ENCODE data around the gene TBC1D22A. TPM values are rescaled to one million over a fixed set of nuclear protein-coding genes. Genes with fewer than 3 reads are reported as not detected.

TBC1D22A gene
- total RNA-seq, 1 donor from 2014 or later: 6.8 TPM

DNA sequence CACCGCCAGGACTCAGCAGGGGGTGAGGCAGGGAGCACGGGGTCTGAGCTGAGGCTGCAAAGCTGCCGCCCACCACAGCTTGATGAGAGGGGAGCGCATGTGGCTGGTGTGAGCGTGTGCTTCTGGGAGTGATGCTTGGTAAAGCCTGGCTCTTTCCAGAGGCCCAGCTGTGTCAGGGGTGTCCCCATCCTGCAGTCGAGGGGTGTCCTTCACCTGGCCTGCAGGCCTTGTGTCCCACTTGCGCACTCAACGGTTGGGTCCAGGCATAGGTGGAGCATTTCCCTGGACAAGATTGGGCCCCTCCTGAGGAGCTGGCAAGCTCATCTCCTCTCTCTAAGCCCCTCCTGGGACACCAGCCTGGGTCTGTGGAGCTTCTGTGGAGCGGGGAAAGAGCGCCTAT is 273.9 kb downstream of the TBC1D22A start:
- Histone ChIP-seq H3K9me3 (ENCODE audit: control insufficient read depth in 3 of 3, low read length in 3 of 3) (no peaks in the 10 kb centered on the region), H3K4me3 (ENCODE audit: low read length in 3 of 3) (no peak overlapping the region), H3K36me3 (ENCODE audit: control insufficient read depth in 3 of 3, insufficient read depth in 3 of 3, low read length in 3 of 3) (peaks cover 0 to 3% (median 3%) of the 10 kb centered on the region in 3 donors), H3K4me1 (ENCODE audit: control insufficient read depth in 3 of 3, insufficient read depth in 3 of 3, low read length in 3 of 3) (no peaks in the 10 kb centered on the region), H3K27ac (ENCODE audit: low read depth, low read length) (no peak overlapping the region), H3K27me3 (ENCODE audit: control insufficient read depth in 3 of 3, insufficient read depth in 3 of 3, low read length in 3 of 3) (no peaks in the 10 kb centered on the region), H3K9ac (ENCODE audit: low read depth in 1 of 3, low read length in 3 of 3) (no peak overlapping the region)

- Histone ChIP-seq H3K9me3 (ENCODE audit: control insufficient read depth in 3 of 3, low read length in 3 of 3) (no peaks in the 10 kb centered on the region), H3K36me3 (ENCODE audit: control insufficient read depth in 3 of 3, insufficient read depth in 3 of 3, low read length in 3 of 3) (peaks cover 0 to 3% (median 3%) of the 10 kb centered on the region in 3 donors), H3K27ac (ENCODE audit: low read depth, low read length) (no peak overlapping the region), H3K27me3 (ENCODE audit: control insufficient read depth in 3 of 3, insufficient read depth in 3 of 3, low read length in 3 of 3) (no peaks in the 10 kb centered on the region), H3K4me1 (ENCODE audit: control insufficient read depth in 3 of 3, insufficient read depth in 3 of 3, low read length in 3 of 3) (no peaks in the 10 kb centered on the region), H3K4me3 (ENCODE audit: low read length in 3 of 3) (no peak overlapping the region), H3K9ac (ENCODE audit: low read depth in 1 of 3, low read length in 3 of 3) (no peak overlapping the region)
Measured at GRCh38 chr22:47036936-47037485, 274.6 kb downstream of the TBC1D22A start.

GRCh38 chr22:47038206-47038835 is 275.9 kb downstream of the TBC1D22A start:
- peaks cover 0 to 3% (median 3%) of the 10 kb centered on the region in 3 donors for H3K36me3 ChIP-seq (ENCODE audit: control insufficient read depth in 3 of 3, insufficient read depth in 3 of 3, low read length in 3 of 3)
- H3K27ac ChIP-seq (ENCODE audit: low read depth, low read length): no peak overlapping the region
- H3K4me3 ChIP-seq (ENCODE audit: low read length in 3 of 3): no peak overlapping the region
- H3K27me3 ChIP-seq (ENCODE audit: control insufficient read depth in 3 of 3, insufficient read depth in 3 of 3, low read length in 3 of 3): no peaks in the 10 kb centered on the region
- H3K4me1 ChIP-seq (ENCODE audit: control insufficient read depth in 3 of 3, insufficient read depth in 3 of 3, low read length in 3 of 3): no peaks in the 10 kb centered on the region
- no peaks in the 10 kb centered on the region for H3K9me3 ChIP-seq (ENCODE audit: control insufficient read depth in 3 of 3, low read length in 3 of 3)
- no peak overlapping the region for H3K9ac ChIP-seq (ENCODE audit: low read depth in 1 of 3, low read length in 3 of 3)

- Histone ChIP-seq H3K27me3 (ENCODE audit: control insufficient read depth in 3 of 3, insufficient read depth in 3 of 3, low read length in 3 of 3) (no peaks in the 10 kb centered on the region), H3K4me1 (ENCODE audit: control insufficient read depth in 3 of 3, insufficient read depth in 3 of 3, low read length in 3 of 3) (no peaks in the 10 kb centered on the region), H3K9ac (ENCODE audit: low read depth in 1 of 3, low read length in 3 of 3) (no peak overlapping the region), H3K27ac (ENCODE audit: low read depth, low read length) (no peak overlapping the region), H3K4me3 (ENCODE audit: low read length in 3 of 3) (no peak overlapping the region), H3K9me3 (ENCODE audit: control insufficient read depth in 3 of 3, low read length in 3 of 3) (no peaks in the 10 kb centered on the region), H3K36me3 (ENCODE audit: control insufficient read depth in 3 of 3, insufficient read depth in 3 of 3, low read length in 3 of 3) (peaks cover 0 to 3% (median 3%) of the 10 kb centered on the region in 3 donors)
Measured at GRCh38 chr22:47039356-47039755, 276.9 kb downstream of the TBC1D22A start.

DNA sequence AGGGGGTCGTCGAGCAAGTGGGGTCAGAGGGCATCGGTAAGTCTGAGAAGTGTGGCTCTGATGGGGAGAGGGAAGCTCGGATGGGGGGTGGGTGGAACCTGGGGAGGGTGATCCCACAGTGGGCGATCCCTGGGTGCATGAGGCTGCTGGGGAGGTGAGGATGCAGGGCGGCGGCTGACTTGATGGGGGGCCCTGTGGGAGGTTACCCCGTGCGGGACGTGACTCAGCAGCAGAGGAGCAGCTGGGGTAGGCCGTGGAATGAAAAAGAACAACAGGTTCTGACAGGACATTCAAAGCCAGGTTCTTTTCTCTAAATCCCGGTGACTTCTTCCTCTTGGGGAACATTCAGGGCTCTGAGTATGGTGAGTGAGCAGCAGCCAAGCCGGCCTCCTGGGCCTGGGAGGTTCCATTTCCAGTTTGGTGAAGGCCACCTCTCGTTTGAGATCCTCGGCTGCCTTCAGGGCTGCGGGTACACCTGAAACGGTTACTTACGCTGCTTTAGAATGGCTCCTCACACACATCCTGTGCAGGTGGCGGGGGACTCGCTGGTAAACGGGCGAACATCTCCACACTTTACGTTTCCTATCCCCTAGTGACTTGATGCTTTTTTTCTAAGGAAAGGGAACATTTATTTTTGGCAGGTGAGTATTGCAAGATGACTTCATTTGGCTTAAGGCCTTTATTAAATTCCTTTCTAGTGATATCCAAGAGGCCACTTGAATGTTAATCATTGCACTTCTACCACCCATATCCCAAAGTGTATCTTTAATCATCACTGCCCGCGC is 278.2 kb downstream of the TBC1D22A start:
- Histone ChIP-seq H3K9ac (ENCODE audit: low read depth in 1 of 3, low read length in 3 of 3) (no peak overlapping the region), H3K27ac (ENCODE audit: low read depth, low read length) (no peak overlapping the region), H3K4me3 (ENCODE audit: low read length in 3 of 3) (no peak overlapping the region)

DNA sequence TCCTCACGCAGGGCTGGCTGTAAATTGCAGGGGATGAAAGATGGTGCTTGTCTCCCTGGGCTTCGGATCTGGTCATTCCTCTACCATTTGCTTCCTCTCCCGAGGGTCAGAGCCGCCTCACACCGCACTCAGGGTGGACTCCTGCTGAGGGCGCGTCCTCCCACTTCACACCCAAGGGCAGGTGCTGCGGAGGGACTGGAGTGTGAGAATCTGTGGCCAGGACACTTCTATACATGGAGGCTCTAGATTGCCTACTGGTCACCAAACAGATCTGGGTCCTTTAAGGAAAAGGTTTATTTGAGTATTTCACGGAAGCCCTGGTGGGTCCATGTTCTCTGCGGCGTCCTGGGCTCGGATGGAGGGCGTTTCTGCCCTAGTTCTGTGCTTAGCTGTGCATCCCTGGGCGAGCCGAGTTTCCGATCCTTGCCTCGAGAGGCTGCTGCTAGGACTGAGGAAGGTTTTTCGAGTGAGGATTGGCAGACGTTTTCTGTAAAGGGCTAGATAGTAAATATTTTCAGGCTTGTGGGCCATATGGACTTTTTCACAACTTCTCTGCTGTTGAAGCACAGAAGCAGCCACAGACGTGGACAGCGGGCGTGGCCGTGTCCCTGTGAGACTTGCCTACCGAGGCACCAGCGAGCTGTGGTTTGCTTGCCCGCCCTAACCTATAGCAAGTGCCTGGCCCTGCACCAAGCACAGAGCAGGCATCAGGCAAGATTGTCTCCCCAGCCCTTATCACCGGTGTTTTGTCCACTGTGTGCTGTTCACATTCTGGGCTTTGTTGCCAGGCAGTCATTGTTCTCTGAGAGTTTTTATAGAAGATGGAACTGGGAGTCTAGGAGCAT is 279.0 kb downstream of the TBC1D22A start:
- Histone ChIP-seq H3K36me3 (ENCODE audit: control insufficient read depth in 3 of 3, insufficient read depth in 3 of 3, low read length in 3 of 3) (peaks cover 0 to 3% (median 0%) of the 10 kb centered on the region in 3 donors), H3K9ac (ENCODE audit: low read depth in 1 of 3, low read length in 3 of 3) (no peak overlapping the region), H3K27ac (ENCODE audit: low read depth, low read length) (no peak overlapping the region), H3K27me3 (ENCODE audit: control insufficient read depth in 3 of 3, insufficient read depth in 3 of 3, low read length in 3 of 3) (no peaks in the 10 kb centered on the region), H3K4me3 (ENCODE audit: low read length in 3 of 3) (no peak overlapping the region), H3K9me3 (ENCODE audit: control insufficient read depth in 3 of 3, low read length in 3 of 3) (no peaks in the 10 kb centered on the region), H3K4me1 (ENCODE audit: control insufficient read depth in 3 of 3, insufficient read depth in 3 of 3, low read length in 3 of 3) (no peaks in the 10 kb centered on the region)

More for the DNA sequence above, 278.2 kb downstream of the TBC1D22A start:
- no peaks in the 10 kb centered on the region for H3K9me3 ChIP-seq (ENCODE audit: control insufficient read depth in 3 of 3, low read length in 3 of 3)
- H3K36me3 ChIP-seq (ENCODE audit: control insufficient read depth in 3 of 3, insufficient read depth in 3 of 3, low read length in 3 of 3): peaks cover 0 to 3% (median 3%) of the 10 kb centered on the region in 3 donors
- no peaks in the 10 kb centered on the region for H3K4me1 ChIP-seq (ENCODE audit: control insufficient read depth in 3 of 3, insufficient read depth in 3 of 3, low read length in 3 of 3)
- H3K27me3 ChIP-seq (ENCODE audit: control insufficient read depth in 3 of 3, insufficient read depth in 3 of 3, low read length in 3 of 3): no peaks in the 10 kb centered on the region

DNA sequence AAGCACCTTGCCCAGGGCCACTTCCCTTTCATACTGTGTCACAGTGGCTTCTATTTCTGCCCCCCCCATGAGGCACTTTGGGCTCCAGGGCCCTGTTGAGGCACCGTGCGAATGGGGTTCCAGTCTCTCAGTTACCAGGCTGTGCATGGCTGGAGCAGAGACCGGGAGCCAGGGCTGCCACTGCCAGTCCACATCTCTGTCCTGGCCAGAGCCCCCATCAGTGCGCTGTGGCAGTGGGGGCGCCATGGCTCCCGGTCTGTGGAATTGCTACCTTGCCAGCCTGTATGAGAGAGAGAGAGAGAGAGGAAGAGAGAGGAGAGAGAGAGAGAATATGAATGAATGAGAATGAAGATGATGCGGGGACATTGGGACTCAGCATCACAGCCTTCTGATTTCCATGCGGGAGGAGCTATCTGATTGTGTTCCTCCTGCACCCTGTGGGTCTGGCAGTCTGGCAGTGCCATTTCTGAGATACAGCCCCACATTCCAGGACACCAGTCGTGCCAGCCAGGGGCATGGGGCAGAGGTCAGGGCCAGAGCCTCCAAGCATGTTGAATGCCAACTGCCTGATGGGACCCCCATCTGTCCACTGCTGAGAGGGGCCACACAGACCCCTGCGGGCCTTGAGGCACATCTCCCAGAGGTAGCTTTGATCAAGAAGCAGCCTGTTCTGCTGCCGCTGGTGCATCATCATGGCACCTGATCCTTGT is 279.8 kb downstream of the TBC1D22A start:
- Histone ChIP-seq H3K4me3 (ENCODE audit: low read length in 3 of 3) (no peak overlapping the region), H3K9me3 (ENCODE audit: control insufficient read depth in 3 of 3, low read length in 3 of 3) (no peaks in the 10 kb centered on the region), H3K4me1 (ENCODE audit: control insufficient read depth in 3 of 3, insufficient read depth in 3 of 3, low read length in 3 of 3) (no peaks in the 10 kb centered on the region), H3K36me3 (ENCODE audit: control insufficient read depth in 3 of 3, insufficient read depth in 3 of 3, low read length in 3 of 3) (no peaks in the 10 kb centered on the region), H3K9ac (ENCODE audit: low read depth in 1 of 3, low read length in 3 of 3) (no peak overlapping the region), H3K27ac (ENCODE audit: low read depth, low read length) (no peak overlapping the region), H3K27me3 (ENCODE audit: control insufficient read depth in 3 of 3, insufficient read depth in 3 of 3, low read length in 3 of 3) (no peaks in the 10 kb centered on the region)

- Histone ChIP-seq H3K4me3 (ENCODE audit: low read length in 3 of 3) (no peak overlapping the region), H3K9ac (ENCODE audit: low read depth in 1 of 3, low read length in 3 of 3) (no peak overlapping the region), H3K27me3 (ENCODE audit: control insufficient read depth in 3 of 3, insufficient read depth in 3 of 3, low read length in 3 of 3) (no peaks in the 10 kb centered on the region), H3K27ac (ENCODE audit: low read depth, low read length) (no peak overlapping the region), H3K4me1 (ENCODE audit: control insufficient read depth in 3 of 3, insufficient read depth in 3 of 3, low read length in 3 of 3) (no peaks in the 10 kb centered on the region), H3K9me3 (ENCODE audit: control insufficient read depth in 3 of 3, low read length in 3 of 3) (no peaks in the 10 kb centered on the region), H3K36me3 (ENCODE audit: control insufficient read depth in 3 of 3, insufficient read depth in 3 of 3, low read length in 3 of 3) (no peaks in the 10 kb centered on the region)
Measured at GRCh38 chr22:47042861-47043496, 280.5 kb downstream of the TBC1D22A start.
